GM20000 (cell line): ENCODE measurements around the gene CCDC43.
"Not testable (repeated sequence)": the region's sequence is repeated elsewhere in the genome, so short reads cannot be mapped to it uniquely, and the experiment has no call there.

ENCODE experiments used
- DNase-seq: peaks from one replicate; pipeline ENCODE4 v3.0.0; 2012; ENCODE audit warnings: low spot score
- CTCF ChIP-seq: IDR thresholded peaks from 2 replicates; pipeline ENCODE4 v1.5.1; 2012; ENCODE audit warnings: mild to moderate bottlenecking, control low read depth; ENCODE audit errors: extremely low read depth, missing control alignments

Gene CCDC43

GRCh38 chr17:44687756-44688155 is 1.8 kb downstream of the CCDC43 start:
- TF ChIP-seq CTCF: no peak
- DNase-seq: no peak

GRCh38 chr17:44683303-44683702 is 6.3 kb downstream of the CCDC43 start:
- DNase-seq: not testable (repeated sequence)

GRCh38 chr17:44677136-44677535 is 12.4 kb downstream of the CCDC43 start:
- TF ChIP-seq CTCF: no peak
- no peak for DNase-seq

GRCh38 chr17:44673893-44674292 is 15.7 kb downstream of the CCDC43 start:
- no peak for DNase-seq
- no peak for TF ChIP-seq CTCF

GRCh38 chr17:44672479-44673093 is 17.0 kb downstream of the CCDC43 start:
- DNase-seq: no peak
- peak; percentile 7 for TF ChIP-seq CTCF

- no peak for DNase-seq
- no peak for TF ChIP-seq CTCF
Observed at GRCh38 chr17:44666006-44666405, 23.6 kb downstream of the CCDC43 start.

- DNase-seq: no peak
- no peak for TF ChIP-seq CTCF
Observed at GRCh38 chr17:44664867-44665266, 24.7 kb downstream of the CCDC43 start.

- no peak for DNase-seq
Observed at GRCh38 chr17:44663095-44663494, 26.5 kb downstream of the CCDC43 start.

More at GRCh38 chr17:44663095-44663494, 26.5 kb downstream of the CCDC43 start:
- TF ChIP-seq CTCF: no peak
